GM12878 (cell line): ENCODE measurements around the gene ANAPC15. TPM values are rescaled to one million over a fixed set of nuclear protein-coding genes. Genes with fewer than 3 reads are reported as not detected.

Source experiments
- ATAC-seq: fragments of 200-7000 bp; cut with Tn5 transposase; 3 replicates; pipeline ENCODE4 v1.9.1; 2020; ENCODE audit warnings: mild to moderate bottlenecking, moderate library complexity
- BruUV-seq: library from RNA; stranded (reverse); fragments of 400-500 nt; replicated peaks from 2 replicates; lab custom pipeline; 2021; lab: Mats Ljungman, UMichigan
- CTCF ChIA-PET: fragments of 300-600 bp; sonication (Branson Sonifier 250); formaldehyde crosslinking; extraction: SDS; loops from one replicate; lab custom pipeline; 2021; ENCODE audit warnings: inconsistent platforms; lab: Yijun Ruan, JAX
- POLR2A ChIA-PET: fragments of 350-600 bp; formaldehyde crosslinking; extraction: SDS; loops from one replicate; lab custom pipeline; 2021; ENCODE audit warnings: inconsistent platforms; lab: Charles Lee
- RAD21 ChIA-PET: fragments of 300-600 bp; sonication (Branson Sonifier 250); formaldehyde crosslinking; loops from one replicate; lab custom pipeline; 2023; ENCODE audit warnings: antibody characterized with exemption; ENCODE audit not compliant: unreplicated experiment; lab: Charles Lee
- SMC1A ChIA-PET: fragments of 300-600 bp; sonication (Branson Sonifier 250); formaldehyde crosslinking; loops from one replicate; lab custom pipeline; 2023; ENCODE audit not compliant: unreplicated experiment, uncharacterized antibody; lab: Charles Lee
- DNase-seq: peaks from one replicate; pipeline ENCODE4 v3.0.0-alpha.2; 2011; ENCODE audit warnings: low read depth, low spot score
- FAIRE-seq: peaks from 3 replicates; lab custom pipeline; 2011; peaks lifted over from hg19 to GRCh38; lab: Jason Lieb, UNC
- H2AFZ ChIP-seq: 2 replicates; pipeline ENCODE4 v1.6.0; 2011; ENCODE audit warnings: low read depth, low read length, control low read depth; ENCODE audit not compliant: control insufficient read depth
- H3K27ac ChIP-seq: 2 replicates; pipeline ENCODE4 v1.5.1; 2011; ENCODE audit warnings: control low read depth; ENCODE audit not compliant: control insufficient read depth, insufficient read depth
- H3K27me3 ChIP-seq, 2 experiments: replicated peaks in 1 of 2; 2 replicates each; pipeline versions ENCODE4 v1.6.0 to v1.6.1; 2011; ENCODE audit warnings: low read length in 1 of 2; ENCODE audit not compliant: control insufficient read depth in 2 of 2, insufficient read depth in 2 of 2
- H3K36me3 ChIP-seq, 2 experiments: 2 replicates each; pipeline ENCODE4 v1.5.1; 2011; ENCODE audit warnings: low read length in 1 of 2; ENCODE audit not compliant: control insufficient read depth in 2 of 2, insufficient read depth in 2 of 2
- H3K4me1 ChIP-seq: 2 replicates; pipeline ENCODE4 v1.6.1; 2011; ENCODE audit warnings: mild to moderate bottlenecking, low read length, moderate library complexity, mixed read lengths; ENCODE audit not compliant: control insufficient read depth, insufficient read depth
- H3K4me2 ChIP-seq: 2 replicates; pipeline ENCODE4 v1.6.0; 2011; ENCODE audit warnings: control low read depth; ENCODE audit not compliant: control insufficient read depth, insufficient read depth
- H3K4me3 ChIP-seq: fragments of 200-600 bp; sonication (generic); 2 replicates; pipeline ENCODE4 v1.5.1; 2016
- H3K79me2 ChIP-seq: 2 replicates; pipeline ENCODE4 v1.6.0; 2011; ENCODE audit warnings: low read length; ENCODE audit not compliant: control insufficient read depth, insufficient read depth
- H3K9ac ChIP-seq: 2 replicates; pipeline ENCODE4 v1.8.0; 2011; ENCODE audit warnings: low read length, control low read depth, mixed read lengths; ENCODE audit not compliant: control insufficient read depth, insufficient read depth
- H3K9me3 ChIP-seq: replicated peaks from 3 replicates; pipeline ENCODE4 v1.5.1; 2011; ENCODE audit warnings: mild to moderate bottlenecking, low read length; ENCODE audit not compliant: control insufficient read depth, insufficient read depth
- H4K20me1 ChIP-seq: 2 replicates; pipeline ENCODE4 v1.6.0; 2011; ENCODE audit not compliant: control insufficient read depth, insufficient read depth
- ATF7 ChIP-seq: fragments of 450-650 bp; IDR thresholded peaks from 2 replicates; pipeline ENCODE4 v1.6.1; 2016; ENCODE audit warnings: low read depth, mild to moderate bottlenecking
- BMI1 ChIP-seq: fragments of 450-650 bp; IDR thresholded peaks from 2 replicates; pipeline ENCODE4 v1.6.1; 2016; ENCODE audit warnings: mild to moderate bottlenecking, moderate library complexity, borderline replicate concordance
- ETV6 ChIP-seq, 2 experiments: fragments of 450-650 bp in 1 of 2; IDR thresholded peaks in 1 of 2; conservative IDR thresholded peaks in 1 of 2; 2 replicates each; pipeline ENCODE4 v1.6.1; 2014; ENCODE audit warnings: antibody characterized with exemption in 1 of 2, borderline replicate concordance in 1 of 2, low read depth in 1 of 2, mild to moderate bottlenecking in 1 of 2, moderate library complexity in 1 of 2
- FOS ChIP-seq: IDR thresholded peaks from 3 replicates; pipeline ENCODE4 v1.6.1; 2011; ENCODE audit warnings: borderline replicate concordance; ENCODE audit not compliant: insufficient read length; ENCODE audit errors: extremely low read depth
- FOXK2 ChIP-seq: fragments of 450-650 bp; IDR thresholded peaks from 2 replicates; pipeline ENCODE4 v1.6.1; 2017; ENCODE audit warnings: mild to moderate bottlenecking, moderate library complexity
- GABPA ChIP-seq: IDR thresholded peaks from 2 replicates; pipeline ENCODE4 v1.6.1; 2014; ENCODE audit warnings: antibody characterized with exemption, low read depth, mild to moderate bottlenecking, inconsistent platforms
- HDGF ChIP-seq: fragments of 450-650 bp; IDR thresholded peaks from 2 replicates; pipeline ENCODE4 v1.6.1; 2016; ENCODE audit warnings: antibody characterized with exemption
- IRF3 ChIP-seq: fragments of 450-650 bp; IDR thresholded peaks from 2 replicates; pipeline ENCODE4 v1.6.1; 2014; ENCODE audit warnings: mild to moderate bottlenecking
- MLLT1 ChIP-seq: fragments of 450-650 bp; IDR thresholded peaks from 2 replicates; pipeline ENCODE4 v1.6.1; 2016; ENCODE audit warnings: mild to moderate bottlenecking
- NFIC ChIP-seq: IDR thresholded peaks from 2 replicates; pipeline ENCODE4 v1.6.1; 2012; ENCODE audit warnings: low read depth, mild to moderate bottlenecking, inconsistent platforms, low read length, moderate library complexity
- PML ChIP-seq: IDR thresholded peaks from 2 replicates; pipeline ENCODE4 v1.6.1; 2012; ENCODE audit warnings: low read length, inconsistent platforms
- POU2F2 ChIP-seq: IDR thresholded peaks from 3 replicates; pipeline ENCODE4 v1.6.1; 2011; ENCODE audit warnings: low read depth, mild to moderate bottlenecking, low read length, borderline replicate concordance
- RELA ChIP-seq: fragments of 450-650 bp; IDR thresholded peaks from 2 replicates; pipeline ENCODE4 v1.8.0; 2014; ENCODE audit warnings: borderline replicate concordance; ENCODE audit not compliant: partially characterized antibody
- SKIL ChIP-seq: fragments of 450-650 bp; IDR thresholded peaks from 2 replicates; pipeline ENCODE4 v1.6.1; 2017; ENCODE audit warnings: mild to moderate bottlenecking, low read depth, inconsistent platforms; ENCODE audit not compliant: poor library complexity, severe bottlenecking
- WGBS: methylation state at CpG from one replicate; pipeline ENCODE4 v1.1.6; 2016; ENCODE audit warnings: low lambda C conversion rate; ENCODE audit not compliant: insufficient replicate concordance, insufficient coverage; ENCODE audit errors: missing lambda C conversion rate; 5-methylcytosine and 5-hydroxymethylcytosine counted together
- in situ Hi-C: fragments of 300-500 bp; cut with MboI; formaldehyde crosslinking; loops from 9 replicates; pipeline ENCODE4 v1.14.3; 2018; ENCODE audit warnings: mixed read lengths
- intact Hi-C: fragments of 100-400 bp; cut with micrococcal nuclease; formaldehyde crosslinking; loops from one replicate; pipeline ENCODE4 v1.14.2; 2022; ENCODE audit not compliant: unreplicated experiment
- polyA plus RNA-seq, 11 experiments: library from polyadenylated mRNA; depleted of rRNA in 4 of 11; unstranded in 6 of 11; stranded (reverse) in 5 of 11; fragments of >200 nt; fragmentation: Nextera tagmentation in 4 of 11; fragmentation: Illumina TruSeq in 1 of 11; extraction: Ambion mirVana in 4 of 11; extraction: Trizol in 1 of 11; gene quantifications; 1 replicate in 1 of 11; 2 replicates in 10 of 11; pipeline versions ENCODE4 v1.2.1 to v1.2.3, GENCODE V29; 2011 to 2016; ENCODE audit warnings: inconsistent platforms in 2 of 11, missing spikeins in 2 of 11, low read depth in 1 of 11
- total RNA-seq, 4 experiments: library from RNA; depleted of rRNA in 3 of 4; stranded (reverse); fragments of >200 nt in 3 of 4; fragmentation: Illumina TruSeq in 1 of 4; extraction: Trizol in 1 of 4; gene quantifications; 2 replicates each; pipeline versions ENCODE4 v1.2.1 to v1.2.3, GENCODE V29; 2013 to 2021

The ANAPC15 gene
- total and polyA plus RNA-seq, 10 of the 15 experiments (the other 5 are each of a cell fraction or from before 2014, with no cell fraction given), result 83.4 to 372 (median 103) TPM

- SMC1A ChIA-PET, result interaction anchor here (0.7 to 5.1 kb wide), 4 partner anchors 18 to 284 kb away, joined by 3 to 44 read pairs (median 4); no protein-coding TSS in a partner anchor
- DNase-seq, result no peak
- H3K4me2 ChIP-seq, result no peak overlapping the region
- H4K20me1 ChIP-seq, result no peaks in the 10 kb centered on the region
- intact Hi-C loops, result no loop called here
- no peak for FAIRE-seq
- H3K27me3 ChIP-seq, result no peaks in the 10 kb centered on the region; a peak in 1 of 4 replicates
- no peaks in the 10 kb centered on the region for H3K36me3 ChIP-seq
- POLR2A ChIA-PET, result no interaction called here
- H3K9me3 ChIP-seq, result no peaks in the 10 kb centered on the region
- no peak overlapping the region for H3K9ac ChIP-seq
- CTCF ChIA-PET, result interaction anchor here (0.9 to 1.6 kb wide), 9 partner anchors 26 to 284 kb away, joined by 3 to 12 read pairs (median 3); no protein-coding TSS in a partner anchor
- ATAC-seq, result no peak
- in situ Hi-C loops, result no loop called here
- WGBS, result 0% methylated on average over 2 of the region's 2 CpGs
- RAD21 ChIA-PET, result no interaction called here
- no peak overlapping the region for H3K27ac ChIP-seq
- no TSS peak for BruUV-seq
- H3K4me1 ChIP-seq, result no peaks in the 10 kb centered on the region
- no peak overlapping the region for H3K4me3 ChIP-seq
- TF ChIP-seq BMI1 (no peak), FOS (no peak), ATF7 (no peak), RELA (no peak), IRF3 (no peak), PML (no peak), SKIL (no peak), GABPA (no peak), NFIC (no peak), HDGF (no peak), MLLT1 (no peak), FOXK2 (no peak), POU2F2 (no peak), ETV6 (conservative IDR thresholded peaks at IDR 0.05 in 1 of 2, IDR thresholded peaks at IDR 0.05 in 1 of 2; ENCODE audit: borderline replicate concordance in 1 of 2, low read depth in 1 of 2) (no peak)
- H3K79me2 ChIP-seq, result no peaks in the 10 kb centered on the region
- no peak overlapping the region for H2AFZ ChIP-seq
Measured at GRCh38 chr11:72146625-72147024, 34.1 kb upstream of the ANAPC15 start.
